Esophagus (tissue), 2 donors: Measurements from ENCODE around the gene SERTAD4. TPM values are rescaled to one million over a fixed set of nuclear protein-coding genes. Genes with fewer than 3 reads are reported as not detected.
"Not testable (repeated sequence)": the region's sequence is repeated elsewhere in the genome, so short reads cannot be mapped to it uniquely, and the experiment has no call there.

Experiments used
- H3K27ac ChIP-seq, 2 donors: one replicate each; pipeline ENCODE4 v1.5.1; 2013; ENCODE audit warnings: low read depth in 2 of 2, mild to moderate bottlenecking in 2 of 2, inconsistent platforms in 1 of 2, low read length in 1 of 2, moderate library complexity in 1 of 2
- H3K27me3 ChIP-seq, 2 donors: one replicate each; pipeline ENCODE4 v1.6.1; 2013; ENCODE audit warnings: low read length in 2 of 2, control low read depth in 1 of 2, mild to moderate bottlenecking in 1 of 2; ENCODE audit not compliant: insufficient read depth in 2 of 2, control insufficient read depth in 1 of 2
- H3K36me3 ChIP-seq, 2 donors: one replicate each; pipeline ENCODE4 v1.6.1; 2013; ENCODE audit warnings: low read length in 1 of 2; ENCODE audit not compliant: control insufficient read depth in 2 of 2, insufficient read depth in 2 of 2
- H3K4me1 ChIP-seq, 2 donors: one replicate each; pipeline ENCODE4 v1.6.1; 2013; ENCODE audit warnings: low read length in 1 of 2; ENCODE audit not compliant: control insufficient read depth in 2 of 2, insufficient read depth in 2 of 2
- H3K4me3 ChIP-seq, 2 donors: one replicate each; pipeline ENCODE4 v1.5.1; 2013; ENCODE audit warnings: low read length in 2 of 2, mild to moderate bottlenecking in 2 of 2, low read depth in 1 of 2, moderate library complexity in 1 of 2
- H3K9me3 ChIP-seq, 2 donors: one replicate each; pipeline ENCODE4 v1.6.1; 2013; ENCODE audit warnings: mild to moderate bottlenecking in 2 of 2, low read depth in 1 of 2, low read length in 1 of 2, moderate library complexity in 1 of 2; ENCODE audit not compliant: control insufficient read depth in 2 of 2, insufficient read depth in 1 of 2
- WGBS, 2 donors: extraction: QIAGEN DNeasy Blood & Tissue Kit; methylation state at CpG; one replicate each; pipeline ENCODE4 v1.1.7; 2013; 5-methylcytosine and 5-hydroxymethylcytosine counted together
- polyA plus RNA-seq, 2 donors: library from polyadenylated mRNA; stranded (reverse); fragments of 200-250 nt; gene quantifications; one replicate each; pipeline ENCODE4 v1.2.3, GENCODE V29; 2013
- donor health status: healthy with polysubstance abuse.
- donor health status: Bipolar disorder and iron deficiency.

Gene SERTAD4
- polyA plus RNA-seq, 2 donors = 3.0 to 4.2 TPM

DNA sequence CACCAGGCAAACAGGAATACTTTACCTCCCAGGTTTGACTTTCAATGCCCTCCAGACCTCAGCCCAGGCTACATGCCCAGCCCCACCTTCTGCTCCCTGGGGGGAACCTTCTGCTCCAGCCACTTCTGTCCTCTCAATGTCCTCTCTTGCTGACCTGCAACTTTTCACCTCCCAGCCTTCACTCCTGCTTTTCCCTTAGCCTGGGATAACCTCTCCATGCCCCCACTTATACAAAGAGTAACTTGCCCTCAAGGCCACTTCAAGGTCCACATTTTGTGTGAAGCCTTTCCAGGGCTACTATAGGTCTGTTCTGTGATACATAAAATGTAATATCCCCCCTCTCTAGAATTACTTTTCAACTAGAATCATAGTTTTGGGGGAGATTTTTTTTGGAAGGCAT is 21.7 kb downstream of the SERTAD4 start:
- no peak overlapping the region for H3K4me3 ChIP-seq
- no peaks in the 10 kb centered on the region for H3K27me3 ChIP-seq
- no peaks in the 10 kb centered on the region for H3K9me3 ChIP-seq
- no peaks in the 10 kb centered on the region for H3K36me3 ChIP-seq
- H3K27ac ChIP-seq = no peak overlapping the region
- H3K4me1 ChIP-seq = peaks cover 7 to 14% of the 10 kb centered on the region in 2 donors

DNA sequence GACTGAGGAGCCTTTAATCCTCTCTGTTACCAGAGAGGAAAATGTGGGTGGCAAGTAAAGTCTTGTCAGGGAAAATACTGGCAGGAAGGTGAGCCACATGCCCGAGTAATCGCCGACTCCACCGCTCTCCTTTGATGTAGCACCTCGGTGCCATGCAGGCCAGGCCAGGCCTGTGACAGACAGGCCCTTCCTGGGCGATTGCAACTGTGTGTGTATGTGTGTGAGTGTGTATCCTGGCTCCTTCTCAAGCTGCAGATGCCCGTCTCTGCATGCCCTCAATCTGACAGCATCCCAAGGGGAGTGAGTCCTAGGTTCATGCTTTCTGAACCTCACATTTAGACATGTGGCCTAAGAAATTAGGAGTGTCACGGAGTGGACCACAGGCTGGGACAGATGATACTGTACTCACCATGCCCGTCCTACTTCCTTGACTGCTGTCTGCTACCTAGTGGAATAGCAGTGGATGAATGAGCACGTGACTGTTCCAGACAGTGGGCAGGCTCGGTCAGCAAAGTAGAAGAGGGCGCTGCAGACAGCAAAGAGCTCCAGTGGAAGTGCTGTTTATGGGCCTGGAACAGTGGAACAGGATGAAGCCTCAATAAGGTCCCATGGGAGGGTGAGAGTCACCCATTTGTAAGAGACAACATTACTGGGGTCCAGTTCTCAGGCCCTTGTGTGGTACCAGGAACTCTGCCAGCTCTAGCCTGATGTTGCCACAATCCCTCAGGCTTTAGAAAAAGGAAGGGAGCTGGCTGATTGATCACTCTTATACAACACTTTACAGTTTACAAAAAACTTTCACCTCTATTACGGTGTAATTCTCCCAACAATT is 25.3 kb downstream of the SERTAD4 start:
- Histone ChIP-seq H3K4me3 (no peak overlapping the region), H3K27ac (peak overlapping the region; percentile 26 to 82), H3K9me3 (no peaks in the 10 kb centered on the region), H3K4me1 (peaks cover 4 to 10% of the 10 kb centered on the region in 2 donors), H3K27me3 (no peaks in the 10 kb centered on the region), H3K36me3 (no peaks in the 10 kb centered on the region)
- 47 to 58% methylated on average over 13 of the region's 13 CpGs for WGBS, 2 donors

DNA sequence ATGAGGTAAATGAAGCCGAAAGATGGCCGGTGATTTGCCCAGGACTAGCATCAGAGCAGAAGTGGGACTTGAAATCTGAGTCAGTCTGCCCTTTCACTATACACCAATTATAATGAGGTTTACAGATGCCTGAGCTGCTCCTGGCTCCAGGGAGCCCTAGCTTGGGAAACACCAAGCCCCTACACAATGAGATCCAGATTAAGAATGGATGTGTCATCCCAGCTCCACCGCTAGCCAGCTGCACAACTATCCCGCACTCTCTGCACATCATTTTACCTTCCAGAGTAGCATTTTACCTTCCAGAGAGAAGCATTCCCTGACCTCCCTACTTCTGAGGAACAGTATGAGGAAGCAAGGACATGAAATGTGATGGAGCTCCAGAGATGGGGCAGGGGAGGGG is 27.0 kb downstream of the SERTAD4 start:
- Histone ChIP-seq H3K4me3 (no peak overlapping the region), H3K36me3 (no peaks in the 10 kb centered on the region), H3K9me3 (no peaks in the 10 kb centered on the region), H3K27me3 (no peaks in the 10 kb centered on the region), H3K4me1 (peaks cover 3 to 10% of the 10 kb centered on the region in 2 donors), H3K27ac (no peak overlapping the region)
- WGBS, 2 donors = 58 to 69% methylated on average over 4 of the region's 4 CpGs

DNA sequence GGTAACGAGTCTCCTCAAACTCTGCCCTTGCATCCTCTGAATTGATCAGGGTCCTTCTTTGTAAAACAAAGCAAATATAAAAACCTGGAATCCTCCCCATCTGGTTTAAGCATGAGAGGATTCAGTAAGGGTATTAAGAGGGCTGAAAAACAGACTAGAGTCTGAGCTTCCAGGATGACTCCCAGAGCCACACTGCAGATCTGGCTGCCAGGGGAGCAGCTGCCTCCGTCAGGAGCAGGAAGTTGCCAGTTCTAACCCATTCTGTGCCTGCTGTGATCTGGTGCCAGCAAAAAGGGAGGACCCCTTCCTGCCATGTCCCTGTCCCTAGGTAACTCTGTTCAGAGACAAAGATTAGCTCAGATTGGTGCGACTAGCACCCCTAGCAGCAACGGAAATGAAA is 27.5 kb downstream of the SERTAD4 start:
- Histone ChIP-seq H3K4me3 (no peak overlapping the region), H3K27ac (no peak overlapping the region), H3K27me3 (no peaks in the 10 kb centered on the region), H3K36me3 (no peaks in the 10 kb centered on the region), H3K4me1 (peaks cover 3 to 10% of the 10 kb centered on the region in 2 donors), H3K9me3 (no peaks in the 10 kb centered on the region)
- WGBS, 2 donors = 38 to 59% methylated on average over 4 of the region's 4 CpGs

DNA sequence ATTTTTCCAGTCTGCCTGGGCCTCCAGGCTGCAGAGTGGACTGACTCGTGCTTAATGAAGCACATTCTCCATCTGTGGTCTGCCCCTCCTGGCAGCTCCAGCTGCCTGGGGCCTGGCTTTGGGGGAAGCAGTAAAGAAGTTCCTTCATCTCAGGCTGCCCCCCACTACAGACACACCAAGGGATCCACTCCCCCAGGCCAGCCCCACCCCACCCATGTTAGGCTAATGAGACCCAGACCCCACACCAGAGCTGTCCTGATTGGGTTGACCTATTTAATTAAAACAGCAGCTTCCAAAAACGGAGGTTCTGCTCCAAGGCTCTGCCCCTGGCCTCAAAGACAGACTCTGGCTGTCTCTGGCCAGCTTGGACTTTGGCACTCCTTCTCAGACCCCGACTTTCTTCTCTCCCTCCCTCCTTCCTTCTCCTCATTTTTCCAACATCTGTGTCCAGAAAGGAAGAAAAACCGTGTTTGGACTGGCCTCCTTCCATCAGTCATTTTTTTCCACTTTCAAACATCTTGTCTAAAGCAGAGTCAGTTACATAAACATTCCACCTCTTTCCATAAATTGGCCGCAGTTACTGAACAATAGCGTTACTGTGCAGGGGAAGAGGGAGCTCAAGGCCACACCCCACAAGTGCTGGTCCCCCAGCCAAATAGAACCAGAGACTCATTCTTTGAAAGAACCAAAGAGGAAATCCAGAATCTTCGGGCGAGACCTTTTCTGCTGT is 29.7 kb downstream of the SERTAD4 start:
- H3K36me3 ChIP-seq = no peaks in the 10 kb centered on the region
- no peaks in the 10 kb centered on the region for H3K9me3 ChIP-seq
- no peak overlapping the region for H3K4me3 ChIP-seq
- WGBS, 2 donors = 14 to 29% methylated on average over 8 of the region's 8 CpGs
- peaks cover 1 to 8% of the 10 kb centered on the region in 2 donors for H3K4me1 ChIP-seq
- H3K27me3 ChIP-seq = no peaks in the 10 kb centered on the region
- peak overlapping the region in 1 of 2 donors; percentile 1 for H3K27ac ChIP-seq

DNA sequence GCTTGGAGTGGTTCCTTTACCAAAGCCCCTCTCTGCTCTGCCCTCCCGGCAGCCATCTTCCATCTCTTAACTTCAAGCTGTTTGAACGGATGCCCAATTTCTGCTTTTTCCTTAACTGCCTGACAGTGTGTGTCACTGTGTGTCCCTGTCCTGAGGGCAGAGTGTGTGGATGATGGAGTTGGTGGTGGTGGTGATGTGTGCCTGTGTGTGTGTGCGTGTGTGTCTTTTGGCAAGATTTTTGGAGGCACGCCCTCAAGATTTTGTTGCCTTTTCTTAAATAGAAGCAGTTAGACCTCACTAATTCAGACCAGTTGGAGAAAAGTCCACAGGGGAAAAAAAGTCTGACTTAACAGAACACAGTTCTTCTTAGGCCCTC is 30.3 kb downstream of the SERTAD4 start:
- no peak overlapping the region for H3K4me3 ChIP-seq
- peaks cover 0 to 6% of the 10 kb centered on the region in 2 donors for H3K4me1 ChIP-seq
- peak overlapping the region; percentile 1 to 26 for H3K27ac ChIP-seq
- 38 to 54% methylated on average over 4 of the region's 4 CpGs for WGBS, 2 donors
- no peaks in the 10 kb centered on the region for H3K9me3 ChIP-seq
- no peaks in the 10 kb centered on the region for H3K27me3 ChIP-seq
- H3K36me3 ChIP-seq = no peaks in the 10 kb centered on the region

DNA sequence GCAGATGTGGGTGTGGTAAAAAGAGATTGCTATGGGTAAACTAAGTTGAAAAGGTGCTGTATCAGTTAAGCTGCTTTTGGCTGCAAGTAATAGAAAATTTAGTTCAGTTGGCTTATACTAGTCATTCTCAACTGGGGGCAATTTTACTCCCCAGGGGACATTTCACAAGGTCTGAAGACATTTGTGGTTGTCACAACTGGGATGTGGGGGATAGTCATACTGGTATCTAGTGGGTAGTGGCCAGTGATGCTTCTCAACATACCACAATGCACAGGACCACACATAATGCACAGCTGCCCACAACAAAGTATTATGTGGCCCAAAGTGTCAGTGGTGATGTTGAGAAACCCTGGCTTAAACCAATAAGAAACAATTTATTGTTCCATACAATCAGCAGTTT is 31.4 kb downstream of the SERTAD4 start:
- Histone ChIP-seq H3K36me3 (no peaks in the 10 kb centered on the region), H3K9me3 (no peaks in the 10 kb centered on the region), H3K27me3 (no peaks in the 10 kb centered on the region), H3K27ac (no peak overlapping the region), H3K4me1 (peaks cover 0 to 2% of the 10 kb centered on the region in 2 donors), H3K4me3 (no peak overlapping the region)

DNA sequence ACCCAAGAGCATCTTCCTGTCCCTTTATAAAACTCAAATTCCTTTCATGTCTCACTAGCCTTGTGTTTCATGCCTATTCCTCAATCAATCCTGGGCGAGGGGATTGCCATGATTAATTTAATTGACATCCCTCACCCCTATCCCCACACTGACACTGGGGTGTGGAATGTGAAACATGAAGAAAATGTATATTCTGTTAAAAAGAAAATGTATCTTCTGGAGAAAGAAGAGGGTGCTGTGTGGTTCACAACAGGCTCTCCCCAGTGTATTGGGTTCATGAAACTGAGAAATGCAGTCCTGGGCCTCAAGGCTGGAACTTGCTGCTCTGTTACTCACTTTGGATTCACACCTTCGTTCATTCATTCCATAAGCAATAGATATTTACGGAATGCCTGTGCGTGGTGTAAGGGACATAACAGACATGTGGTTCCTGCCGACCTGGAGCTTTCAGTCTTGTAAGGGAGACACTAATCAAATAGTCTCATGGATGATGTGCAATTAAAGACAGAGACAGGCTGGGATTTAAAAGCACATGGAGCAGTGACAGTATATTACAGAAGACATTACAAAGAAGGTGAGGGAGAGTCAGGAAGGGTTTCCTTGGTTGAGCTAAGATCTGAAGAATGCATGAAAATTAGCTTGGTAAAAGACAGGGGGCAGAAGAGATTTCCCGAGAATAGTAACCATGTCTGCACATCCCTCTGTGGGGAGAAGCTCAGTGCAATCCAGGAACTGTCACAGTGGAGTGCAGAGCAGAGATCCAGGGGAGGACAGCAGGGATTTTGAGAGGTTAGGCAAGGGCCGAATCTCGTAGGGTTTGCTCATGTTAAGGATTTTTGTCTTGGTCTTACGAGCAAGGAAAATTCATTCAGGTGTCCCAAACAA is 32.1 kb downstream of the SERTAD4 start:
- 78 to 87% methylated on average over 9 of the region's 9 CpGs for WGBS, 2 donors
- H3K27me3 ChIP-seq = no peaks in the 10 kb centered on the region
- peaks cover 0 to 2% of the 10 kb centered on the region in 2 donors for H3K4me1 ChIP-seq
- no peaks in the 10 kb centered on the region for H3K9me3 ChIP-seq
- H3K4me3 ChIP-seq = no peak overlapping the region
- H3K36me3 ChIP-seq = no peaks in the 10 kb centered on the region
- H3K27ac ChIP-seq = no peak overlapping the region

DNA sequence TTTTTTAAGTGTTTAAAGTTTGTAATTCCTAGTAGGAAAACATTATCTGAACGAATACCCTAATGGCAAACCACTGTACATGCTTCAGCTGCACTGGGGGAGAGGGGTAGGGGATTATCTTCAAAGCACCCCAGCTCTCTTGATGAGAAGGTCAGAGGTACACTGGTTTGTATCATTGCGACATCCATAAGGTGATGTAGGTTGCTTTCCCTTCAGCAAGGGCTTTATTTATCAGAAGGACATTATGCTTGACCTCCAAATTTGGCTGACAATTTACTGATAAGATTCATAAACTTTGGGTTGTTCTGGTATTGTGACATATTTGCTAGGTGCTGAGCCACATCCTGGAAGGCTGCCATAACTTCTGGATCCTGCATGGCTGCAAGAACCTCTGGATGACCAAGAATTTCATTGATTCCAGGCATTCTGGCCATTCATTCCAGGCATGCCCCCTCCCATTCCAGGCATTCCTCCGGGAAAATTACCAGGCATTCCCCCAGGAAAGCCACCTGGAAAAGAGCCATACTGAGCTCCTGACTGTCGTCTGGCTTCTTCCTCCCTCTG is 32.9 kb downstream of the SERTAD4 start:
- H3K27ac ChIP-seq, H3K4me1 ChIP-seq, H3K27me3 ChIP-seq, H3K36me3 ChIP-seq, H3K9me3 ChIP-seq, H3K4me3 ChIP-seq: not testable (repeated sequence)
- 47 to 49% methylated on average over 4 of the region's 4 CpGs for WGBS, 2 donors
